Left ventricle myocardium inferior (tissue), 1 donor: ENCODE data around the gene CUX1. TPM values are rescaled to one million over a fixed set of nuclear protein-coding genes. Genes with fewer than 3 reads are reported as not detected.
"Not testable (repeated sequence)": the region's sequence is repeated elsewhere in the genome, so short reads cannot be mapped to it uniquely, and the experiment has no call there.

Source experiments
- DNase-seq: peaks from one replicate; pipeline ENCODE4 v3.0.0-alpha.2; 2020
- H3K27ac ChIP-seq: fragments of 200-600 bp; replicated peaks from 2 replicates; pipeline ENCODE4 v1.8.0; 2021
- H3K27me3 ChIP-seq: fragments of 200-600 bp; 2 replicates; pipeline ENCODE4 v1.8.0; 2021; ENCODE audit warnings: low read depth
- H3K36me3 ChIP-seq: fragments of 200-600 bp; 2 replicates; pipeline ENCODE4 v1.8.0; 2021
- H3K4me1 ChIP-seq: fragments of 200-600 bp; 2 replicates; pipeline ENCODE4 v1.8.0; 2021
- H3K4me3 ChIP-seq: fragments of 200-600 bp; 2 replicates; pipeline ENCODE4 v1.8.0; 2021; ENCODE audit warnings: mild to moderate bottlenecking, moderate library complexity
- H3K9me3 ChIP-seq: fragments of 200-600 bp; replicated peaks from 2 replicates; pipeline ENCODE4 v1.8.0; 2021
- intact Hi-C: fragments of 100-400 bp; cut with micrococcal nuclease; formaldehyde crosslinking; loops from one replicate; pipeline ENCODE4 v1.11.0; 2022
- total RNA-seq: library from RNA; stranded (reverse); fragmentation: NEBNext Ultra II Directional; extraction: Animal tissue kit (Norgen Biotek cat#: 25700); gene quantifications from one replicate; pipeline ENCODE4 v1.2.1, GENCODE V29; 2021
- TF ChIP-seq, protein P1 (sequence below): fragments of 200-600 bp; IDR thresholded peaks from 2 replicates; pipeline ENCODE4 v1.8.0; 2021; ENCODE audit warnings: antibody characterized with exemption, mild to moderate bottlenecking, borderline replicate concordance
- donor health status: DM: no; HTN: yes; CAD: no; lungs with severe emphysema.

CUX1 gene
- total RNA-seq, 1 donor from 2014 or later = 125 TPM

DNA sequence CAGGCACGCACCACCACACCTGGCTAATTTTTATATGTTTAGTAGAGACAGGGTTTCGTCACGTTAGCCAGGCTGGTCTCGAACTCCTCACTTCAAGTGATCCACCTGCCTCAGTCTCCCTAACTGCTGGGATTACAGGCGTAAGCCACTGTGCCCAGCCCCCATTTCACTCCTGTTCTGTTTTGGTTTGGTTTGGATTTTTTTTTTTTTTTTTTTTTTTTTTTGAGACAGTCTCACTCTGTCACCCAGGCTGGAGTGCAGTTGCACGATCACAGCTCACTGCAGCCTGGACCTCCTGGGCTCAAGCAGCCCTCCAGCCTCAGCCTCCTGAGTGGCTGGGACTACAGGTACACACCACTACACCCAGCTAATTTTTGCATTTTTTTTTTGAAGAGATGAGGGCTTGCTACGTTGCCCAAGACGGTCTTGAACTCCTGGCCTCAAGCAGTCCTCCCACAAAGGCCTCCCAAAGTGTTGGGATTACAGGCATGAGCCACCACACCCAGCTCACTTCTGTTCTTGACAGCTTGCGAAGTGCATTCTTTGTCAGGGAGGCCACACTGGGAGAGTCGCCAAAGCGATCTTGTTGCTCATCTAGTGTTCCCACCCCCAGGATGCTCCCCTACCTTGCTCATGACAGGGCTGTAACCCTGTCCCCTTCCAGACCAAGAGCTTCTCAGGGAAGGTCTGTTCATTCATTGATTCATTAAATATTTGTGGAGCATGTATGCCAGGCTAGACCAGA lies 229.1 kb downstream of the CUX1 start:
- no peak overlapping the region for H3K27ac ChIP-seq
- H3K36me3 ChIP-seq = no peaks in the 10 kb centered on the region
- peaks cover 46% of the 10 kb centered on the region for H3K4me1 ChIP-seq
- no peaks in the 10 kb centered on the region for H3K9me3 ChIP-seq
- no peak for DNase-seq
- intact Hi-C loops = no loop called here
- no peaks in the 10 kb centered on the region for H3K27me3 ChIP-seq
- H3K4me3 ChIP-seq = no peak overlapping the region
- TF ChIP-seq, protein P1, sequence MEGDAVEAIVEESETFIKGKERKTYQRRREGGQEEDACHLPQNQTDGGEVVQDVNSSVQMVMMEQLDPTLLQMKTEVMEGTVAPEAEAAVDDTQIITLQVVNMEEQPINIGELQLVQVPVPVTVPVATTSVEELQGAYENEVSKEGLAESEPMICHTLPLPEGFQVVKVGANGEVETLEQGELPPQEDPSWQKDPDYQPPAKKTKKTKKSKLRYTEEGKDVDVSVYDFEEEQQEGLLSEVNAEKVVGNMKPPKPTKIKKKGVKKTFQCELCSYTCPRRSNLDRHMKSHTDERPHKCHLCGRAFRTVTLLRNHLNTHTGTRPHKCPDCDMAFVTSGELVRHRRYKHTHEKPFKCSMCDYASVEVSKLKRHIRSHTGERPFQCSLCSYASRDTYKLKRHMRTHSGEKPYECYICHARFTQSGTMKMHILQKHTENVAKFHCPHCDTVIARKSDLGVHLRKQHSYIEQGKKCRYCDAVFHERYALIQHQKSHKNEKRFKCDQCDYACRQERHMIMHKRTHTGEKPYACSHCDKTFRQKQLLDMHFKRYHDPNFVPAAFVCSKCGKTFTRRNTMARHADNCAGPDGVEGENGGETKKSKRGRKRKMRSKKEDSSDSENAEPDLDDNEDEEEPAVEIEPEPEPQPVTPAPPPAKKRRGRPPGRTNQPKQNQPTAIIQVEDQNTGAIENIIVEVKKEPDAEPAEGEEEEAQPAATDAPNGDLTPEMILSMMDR = no peak

DNA sequence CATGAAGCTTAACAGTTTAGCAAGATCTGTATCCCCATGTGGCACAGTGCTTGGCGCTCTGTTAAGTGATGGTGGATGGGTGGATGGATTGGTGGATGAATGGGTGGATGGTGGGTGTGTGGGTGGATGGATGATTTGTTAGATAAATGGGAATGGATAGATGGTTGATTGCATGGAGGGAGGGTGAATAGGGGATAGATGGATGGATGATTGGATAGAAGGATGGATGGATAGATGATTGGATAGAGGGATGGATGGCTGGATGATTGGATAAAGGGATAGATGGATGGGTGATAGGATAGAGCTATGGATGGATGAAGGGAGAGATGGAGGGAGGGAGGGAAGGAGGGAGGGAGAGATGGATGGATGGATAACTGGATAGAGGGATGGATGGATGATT lies 229.7 kb downstream of the CUX1 start:
- no peaks in the 10 kb centered on the region for H3K9me3 ChIP-seq
- TF ChIP-seq, protein P1 = no peak
- H3K4me1 ChIP-seq = peaks cover 41% of the 10 kb centered on the region
- H3K27me3 ChIP-seq = no peaks in the 10 kb centered on the region
- DNase-seq = no peak
- intact Hi-C loops = no loop called here
- no peaks in the 10 kb centered on the region for H3K36me3 ChIP-seq
- no peak overlapping the region for H3K4me3 ChIP-seq
- no peak overlapping the region for H3K27ac ChIP-seq

DNA sequence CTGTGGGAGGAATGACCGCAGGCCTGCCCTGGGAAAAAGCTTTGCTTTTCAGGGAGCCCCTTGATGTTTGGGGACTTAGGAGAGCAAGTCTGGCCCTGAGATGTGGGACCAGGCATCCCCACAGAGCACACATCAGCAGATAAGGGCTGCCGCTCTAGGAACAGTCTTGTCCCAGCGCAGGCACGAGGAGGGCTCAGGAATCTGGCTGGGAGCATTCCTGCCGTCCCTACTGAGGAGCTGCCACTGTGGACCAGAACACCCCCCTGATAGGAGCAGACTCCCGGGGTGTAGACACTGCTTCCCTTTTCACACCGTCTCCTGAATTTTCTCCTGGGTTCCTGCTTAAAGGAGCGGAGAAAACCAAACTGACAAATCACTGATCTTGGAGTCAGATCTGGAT lies 232.3 kb downstream of the CUX1 start:
- Histone ChIP-seq H3K27me3 (no peaks in the 10 kb centered on the region), H3K36me3 (no peaks in the 10 kb centered on the region), H3K4me1 (peaks cover 30% of the 10 kb centered on the region), H3K9me3 (peaks cover 12% of the 10 kb centered on the region), H3K27ac (no peak overlapping the region), H3K4me3 (no peak overlapping the region)
- no peak for DNase-seq
- TF ChIP-seq, protein P1 = no peak
- intact Hi-C loops = no loop called here

DNA sequence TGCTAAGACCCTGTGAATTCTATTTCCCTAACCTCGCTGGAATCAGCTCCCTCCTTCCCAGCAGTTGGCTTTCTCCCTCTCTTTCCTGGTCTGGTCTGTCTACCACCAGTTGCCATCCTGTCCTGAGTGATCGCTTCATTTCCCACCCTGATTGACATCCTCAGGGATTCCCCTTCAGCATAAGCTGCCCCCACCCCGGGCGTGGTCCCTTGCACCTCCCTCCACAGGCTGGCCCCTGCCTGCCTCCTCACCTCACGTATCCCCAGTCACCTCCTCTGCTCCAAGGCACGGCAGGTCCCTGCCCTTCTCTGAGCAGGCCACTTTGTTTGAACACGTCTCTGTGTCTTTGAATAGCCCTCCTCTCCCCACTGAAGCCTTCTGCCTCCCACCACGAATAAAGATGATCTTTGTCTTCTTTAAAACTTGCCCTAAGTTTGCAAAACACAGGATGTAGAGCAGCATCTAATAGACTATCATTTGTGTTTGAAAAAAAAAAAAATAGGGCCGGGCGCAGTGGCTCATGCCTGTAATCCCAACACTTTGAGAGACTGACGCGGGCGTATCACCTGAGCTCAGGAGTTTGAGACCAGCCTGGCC lies 233.5 kb downstream of the CUX1 start:
- Histone ChIP-seq H3K4me3 (no peak overlapping the region), H3K27me3 (no peaks in the 10 kb centered on the region), H3K9me3 (peaks cover 19% of the 10 kb centered on the region), H3K4me1 (peaks cover 18% of the 10 kb centered on the region), H3K36me3 (no peaks in the 10 kb centered on the region), H3K27ac (no peak overlapping the region)
- DNase-seq = no peak
- TF ChIP-seq, protein P1 = no peak
- intact Hi-C loops = no loop called here

DNA sequence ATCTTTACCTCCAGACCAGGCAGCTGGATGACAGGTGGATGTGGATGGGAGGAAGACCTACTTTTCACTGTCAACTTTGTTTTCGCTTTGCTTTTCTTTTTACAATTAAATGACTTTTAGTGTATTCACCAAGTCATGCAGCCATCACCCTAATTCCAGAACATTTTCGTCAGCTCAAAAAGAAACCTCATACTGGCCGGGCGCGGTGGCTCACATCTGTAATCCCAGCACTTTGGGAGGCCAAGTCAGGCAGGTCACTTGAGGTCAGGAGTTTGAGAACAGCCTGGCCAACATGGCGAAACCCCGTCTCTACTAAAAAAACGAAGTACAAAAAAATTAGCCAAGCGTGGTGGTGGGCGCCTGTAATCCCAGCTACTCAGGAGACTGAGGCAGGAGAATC lies 234.3 kb downstream of the CUX1 start:
- Histone ChIP-seq H3K4me1 (peaks cover 16% of the 10 kb centered on the region), H3K9me3 (peaks cover 25% of the 10 kb centered on the region)
- H3K27me3 ChIP-seq, H3K4me3 ChIP-seq, DNase-seq, intact Hi-C loops, H3K36me3 ChIP-seq, H3K27ac ChIP-seq: not testable (repeated sequence)

DNA sequence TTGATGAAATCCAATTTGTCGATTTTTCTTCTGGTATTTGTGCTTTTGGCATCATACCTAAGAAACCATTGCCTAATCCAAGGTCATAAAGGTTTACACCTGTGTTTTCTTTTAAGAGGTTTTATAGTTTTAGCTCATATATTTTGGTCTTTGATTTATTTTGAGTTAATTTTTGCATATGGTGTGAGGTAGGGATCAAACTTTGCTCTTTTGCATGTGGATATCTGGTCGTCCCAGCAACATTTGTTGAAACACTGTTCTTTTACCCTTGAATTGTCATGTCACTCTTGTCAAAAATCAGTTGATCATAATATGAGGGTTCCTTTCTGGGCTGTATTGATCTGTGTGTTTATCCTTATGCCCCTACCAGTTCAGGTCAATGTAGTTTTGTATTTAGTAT lies 236.7 kb downstream of the CUX1 start:
- Histone ChIP-seq H3K27ac (no peak overlapping the region), H3K9me3 (peaks cover 25% of the 10 kb centered on the region), H3K27me3 (no peaks in the 10 kb centered on the region), H3K4me3 (no peak overlapping the region), H3K36me3 (peaks cover 3% of the 10 kb centered on the region), H3K4me1 (peaks cover 16% of the 10 kb centered on the region)
- DNase-seq = no peak
- TF ChIP-seq, protein P1 = no peak
- intact Hi-C loops = no loop called here
